ENCODE results near the gene SINHCAF. TPM values are rescaled to one million over a fixed set of nuclear protein-coding genes. Genes with fewer than 3 reads are reported as not detected.

Gene SINHCAF
- total and polyA plus RNA-seq, 4 donors: 2.3 to 10.3 (median 4.9) TPM

DNA sequence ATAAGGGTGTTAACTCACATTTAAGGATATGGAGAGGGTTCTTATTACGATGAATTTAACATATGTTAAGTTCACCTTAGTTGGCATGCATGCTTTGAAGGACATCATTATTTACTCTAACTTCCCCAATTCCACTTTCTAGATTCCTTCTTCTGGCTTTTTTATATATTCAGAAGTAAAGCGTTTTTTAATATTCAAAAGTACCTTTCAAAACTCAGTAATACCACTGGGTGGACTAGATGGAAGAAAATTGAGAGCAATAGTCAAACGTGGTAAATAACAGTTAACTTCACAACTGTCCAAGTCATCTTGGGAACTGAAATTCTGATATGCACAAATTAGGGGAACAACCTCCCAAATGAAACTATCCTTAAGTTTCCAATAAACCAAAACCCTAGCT, 9.1 kb downstream of the SINHCAF start:
- peaks cover 2 to 13% (median 5%) of the 10 kb centered on the region in 4 donors for H3K4me1 ChIP-seq (ENCODE audit: control insufficient read depth in 4 of 4, insufficient read depth in 4 of 4, low read length in 3 of 4)
- TF ChIP-seq GABPA (IDR thresholded peaks at IDR 0.05 in 1 of 2, conservative IDR thresholded peaks at IDR 0.05 in 1 of 2): no peak
- TF ChIP-seq ATF3 (IDR thresholded peaks at IDR 0.05): no peak
- no peak for TF ChIP-seq FOXA2 (IDR thresholded peaks at IDR 0.05)
- no peak for TF ChIP-seq REST (IDR thresholded peaks at IDR 0.05)
- no peak for TF ChIP-seq FOXA1 (IDR thresholded peaks at IDR 0.05)
- TF ChIP-seq YY1 (IDR thresholded peaks at IDR 0.05): no peak
- 52% methylated on average over 3 of the region's 3 CpGs for WGBS
- peak overlapping the region; percentile 21 to 26 for H3K9ac ChIP-seq (ENCODE audit: low read depth in 1 of 2, low read length in 2 of 2)
- H3K4me3 ChIP-seq (ENCODE audit: low read depth in 1 of 3, low read length in 3 of 3): peak overlapping the region in 1 of 3 donors; percentile 45
- H3K27ac ChIP-seq (ENCODE audit: low read depth in 1 of 2, low read length in 2 of 2): no peak overlapping the region
- H3K27me3 ChIP-seq (ENCODE audit: control insufficient read depth in 4 of 4, insufficient read depth in 4 of 4, low read length in 3 of 4): no peaks in the 10 kb centered on the region
- H3K9me3 ChIP-seq (ENCODE audit: control insufficient read depth in 4 of 4, low read length in 3 of 4): no peaks in the 10 kb centered on the region
- H3K36me3 ChIP-seq (ENCODE audit: control insufficient read depth in 4 of 4, insufficient read depth in 3 of 4, low read depth in 1 of 4, low read length in 3 of 4): peaks cover 0 to 2% (median 0%) of the 10 kb centered on the region in 4 donors
- DNase-seq (ENCODE audit: low spot score): no peak

DNA sequence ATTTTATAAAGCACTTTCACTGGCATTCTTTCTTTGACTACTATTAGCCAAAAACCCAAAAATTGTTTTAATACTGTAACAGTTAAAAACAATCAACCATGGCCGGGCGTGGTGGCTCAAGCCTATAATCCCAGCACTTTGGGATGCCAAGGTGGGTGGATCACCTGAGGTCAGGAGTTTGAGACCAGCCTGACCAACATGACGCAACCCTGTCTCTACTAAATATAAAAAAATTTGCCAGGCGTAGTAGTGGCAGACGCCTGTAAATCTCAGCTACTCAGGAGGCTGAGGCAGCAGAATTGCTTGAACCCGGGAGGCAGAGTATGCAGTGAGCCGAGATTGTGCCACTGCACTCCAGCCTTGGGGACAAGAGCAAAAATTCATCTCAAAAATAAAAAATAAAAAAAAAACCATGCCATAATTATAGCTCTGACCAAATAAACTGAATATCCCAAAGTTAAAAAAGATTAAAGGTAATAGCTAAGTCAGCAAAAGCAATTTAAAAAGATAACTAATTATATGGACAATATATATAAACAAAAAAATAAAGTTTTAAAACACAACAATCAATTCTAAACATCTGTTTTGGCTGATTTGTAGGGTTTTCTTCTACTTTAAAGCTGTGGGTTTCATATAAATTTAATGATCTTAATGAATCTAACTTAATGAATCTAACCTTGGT, 10.0 kb downstream of the SINHCAF start:
- Histone ChIP-seq H3K9me3 (ENCODE audit: control insufficient read depth in 4 of 4, low read length in 3 of 4) (no peaks in the 10 kb centered on the region), H3K27ac (ENCODE audit: low read depth in 1 of 2, low read length in 2 of 2) (no peak overlapping the region), H3K9ac (ENCODE audit: low read depth in 1 of 2, low read length in 2 of 2) (no peak overlapping the region), H3K4me1 (ENCODE audit: control insufficient read depth in 4 of 4, insufficient read depth in 4 of 4, low read length in 3 of 4) (peaks cover 2 to 13% (median 5%) of the 10 kb centered on the region in 4 donors), H3K27me3 (ENCODE audit: control insufficient read depth in 4 of 4, insufficient read depth in 4 of 4, low read length in 3 of 4) (no peaks in the 10 kb centered on the region), H3K4me3 (ENCODE audit: low read depth in 1 of 3, low read length in 3 of 3) (no peak overlapping the region), H3K36me3 (ENCODE audit: control insufficient read depth in 4 of 4, insufficient read depth in 3 of 4, low read depth in 1 of 4, low read length in 3 of 4) (peaks cover 0 to 2% (median 0%) of the 10 kb centered on the region in 4 donors)
- TF ChIP-seq REST (IDR thresholded peaks at IDR 0.05) (no peak), TAF1 (conservative IDR thresholded peaks at IDR 0.05) (no peak), EGR1 (IDR thresholded peaks at IDR 0.05; ENCODE audit: low read depth in 2 of 2) (no peak), SP1 (IDR thresholded peaks at IDR 0.05) (no peak), ZBTB33 (IDR thresholded peaks at IDR 0.05) (no peak), GABPA (IDR thresholded peaks at IDR 0.05 in 1 of 2, conservative IDR thresholded peaks at IDR 0.05 in 1 of 2) (no peak), NR2F2 (IDR thresholded peaks at IDR 0.05) (no peak), RXRA (IDR thresholded peaks at IDR 0.05) (no peak), HNF4G (IDR thresholded peaks at IDR 0.05) (no peak), FOXA2 (IDR thresholded peaks at IDR 0.05) (no peak), JUND (IDR thresholded peaks at IDR 0.05) (no peak), RAD21 (IDR thresholded peaks at IDR 0.05) (no peak), FOXA1 (IDR thresholded peaks at IDR 0.05) (no peak)
- TF ChIP-seq, protein P1, sequence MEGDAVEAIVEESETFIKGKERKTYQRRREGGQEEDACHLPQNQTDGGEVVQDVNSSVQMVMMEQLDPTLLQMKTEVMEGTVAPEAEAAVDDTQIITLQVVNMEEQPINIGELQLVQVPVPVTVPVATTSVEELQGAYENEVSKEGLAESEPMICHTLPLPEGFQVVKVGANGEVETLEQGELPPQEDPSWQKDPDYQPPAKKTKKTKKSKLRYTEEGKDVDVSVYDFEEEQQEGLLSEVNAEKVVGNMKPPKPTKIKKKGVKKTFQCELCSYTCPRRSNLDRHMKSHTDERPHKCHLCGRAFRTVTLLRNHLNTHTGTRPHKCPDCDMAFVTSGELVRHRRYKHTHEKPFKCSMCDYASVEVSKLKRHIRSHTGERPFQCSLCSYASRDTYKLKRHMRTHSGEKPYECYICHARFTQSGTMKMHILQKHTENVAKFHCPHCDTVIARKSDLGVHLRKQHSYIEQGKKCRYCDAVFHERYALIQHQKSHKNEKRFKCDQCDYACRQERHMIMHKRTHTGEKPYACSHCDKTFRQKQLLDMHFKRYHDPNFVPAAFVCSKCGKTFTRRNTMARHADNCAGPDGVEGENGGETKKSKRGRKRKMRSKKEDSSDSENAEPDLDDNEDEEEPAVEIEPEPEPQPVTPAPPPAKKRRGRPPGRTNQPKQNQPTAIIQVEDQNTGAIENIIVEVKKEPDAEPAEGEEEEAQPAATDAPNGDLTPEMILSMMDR (IDR thresholded peaks at IDR 0.05; ENCODE audit: low read depth, low read length, missing input control): no peak
- TF ChIP-seq, protein P2, sequence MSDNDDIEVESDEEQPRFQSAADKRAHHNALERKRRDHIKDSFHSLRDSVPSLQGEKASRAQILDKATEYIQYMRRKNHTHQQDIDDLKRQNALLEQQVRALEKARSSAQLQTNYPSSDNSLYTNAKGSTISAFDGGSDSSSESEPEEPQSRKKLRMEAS (IDR thresholded peaks at IDR 0.05): no peak
- DNase-seq (ENCODE audit: low spot score): no peak
- 91% methylated on average over 7 of the region's 7 CpGs for WGBS

Data from liver (tissue), 9 donors.